Fibroblast of the aortic adventitia (primary cell): ENCODE data around the gene MMP17. TPM values are rescaled to one million over a fixed set of nuclear protein-coding genes. Genes with fewer than 3 reads are reported as not detected.

Source experiments
- DNase-seq: peaks from one replicate; pipeline ENCODE4 v3.0.0-alpha.2; 2010; ENCODE audit warnings: low read depth
- H3K4me3 ChIP-seq: 2 replicates; pipeline ENCODE4 v1.5.1; 2011; ENCODE audit warnings: low read depth, mild to moderate bottlenecking, control low read depth, low read length, moderate library complexity
- small RNA-seq: library from RNA; depleted of rRNA; stranded (forward); fragments of <200 nt; gene quantifications from one replicate; pipeline ENCODE3, GENCODE V24; 2012
- total RNA-seq: library from RNA; depleted of rRNA; stranded (reverse); fragments of >200 nt; gene quantifications from 2 replicates; pipeline ENCODE4 v1.2.3, GENCODE V29; 2012; ENCODE audit warnings: low replicate concordance
- TF ChIP-seq, protein P1 (sequence below): IDR thresholded peaks from 2 replicates; pipeline ENCODE4 v1.5.1; 2011; ENCODE audit warnings: mild to moderate bottlenecking, low read length, control low read depth, inconsistent platforms; ENCODE audit not compliant: insufficient read depth

The MMP17 gene
- total RNA-seq, 1 donor: 5.6 TPM

DNA sequence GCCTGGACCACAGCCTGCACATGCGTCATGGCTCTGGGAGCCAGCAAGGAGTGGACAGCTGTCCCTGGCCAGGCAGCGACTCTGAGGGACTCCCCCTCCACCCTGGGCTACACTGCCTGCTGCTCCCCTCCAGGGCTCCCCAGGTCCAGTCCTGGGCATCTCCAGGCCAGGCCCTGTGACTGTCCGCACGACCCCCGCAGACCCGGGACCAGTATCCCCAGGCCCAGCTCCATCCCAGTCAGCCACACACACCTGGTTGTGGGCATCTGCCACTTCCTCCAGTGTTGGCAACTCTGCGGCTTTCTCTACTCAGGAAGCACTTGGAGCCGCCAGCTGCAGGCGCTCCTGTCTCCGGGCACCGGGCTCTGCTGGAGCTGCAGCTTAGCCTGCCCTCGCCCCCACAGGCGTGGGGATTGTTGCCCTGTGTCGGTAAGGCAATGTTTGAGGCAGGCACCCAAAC lies 68.6 kb downstream of the MMP17 start:
- no peak for DNase-seq
- TF ChIP-seq, protein P1, sequence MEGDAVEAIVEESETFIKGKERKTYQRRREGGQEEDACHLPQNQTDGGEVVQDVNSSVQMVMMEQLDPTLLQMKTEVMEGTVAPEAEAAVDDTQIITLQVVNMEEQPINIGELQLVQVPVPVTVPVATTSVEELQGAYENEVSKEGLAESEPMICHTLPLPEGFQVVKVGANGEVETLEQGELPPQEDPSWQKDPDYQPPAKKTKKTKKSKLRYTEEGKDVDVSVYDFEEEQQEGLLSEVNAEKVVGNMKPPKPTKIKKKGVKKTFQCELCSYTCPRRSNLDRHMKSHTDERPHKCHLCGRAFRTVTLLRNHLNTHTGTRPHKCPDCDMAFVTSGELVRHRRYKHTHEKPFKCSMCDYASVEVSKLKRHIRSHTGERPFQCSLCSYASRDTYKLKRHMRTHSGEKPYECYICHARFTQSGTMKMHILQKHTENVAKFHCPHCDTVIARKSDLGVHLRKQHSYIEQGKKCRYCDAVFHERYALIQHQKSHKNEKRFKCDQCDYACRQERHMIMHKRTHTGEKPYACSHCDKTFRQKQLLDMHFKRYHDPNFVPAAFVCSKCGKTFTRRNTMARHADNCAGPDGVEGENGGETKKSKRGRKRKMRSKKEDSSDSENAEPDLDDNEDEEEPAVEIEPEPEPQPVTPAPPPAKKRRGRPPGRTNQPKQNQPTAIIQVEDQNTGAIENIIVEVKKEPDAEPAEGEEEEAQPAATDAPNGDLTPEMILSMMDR: no peak
- H3K4me3 ChIP-seq: peak overlapping the region; percentile 39

DNA sequence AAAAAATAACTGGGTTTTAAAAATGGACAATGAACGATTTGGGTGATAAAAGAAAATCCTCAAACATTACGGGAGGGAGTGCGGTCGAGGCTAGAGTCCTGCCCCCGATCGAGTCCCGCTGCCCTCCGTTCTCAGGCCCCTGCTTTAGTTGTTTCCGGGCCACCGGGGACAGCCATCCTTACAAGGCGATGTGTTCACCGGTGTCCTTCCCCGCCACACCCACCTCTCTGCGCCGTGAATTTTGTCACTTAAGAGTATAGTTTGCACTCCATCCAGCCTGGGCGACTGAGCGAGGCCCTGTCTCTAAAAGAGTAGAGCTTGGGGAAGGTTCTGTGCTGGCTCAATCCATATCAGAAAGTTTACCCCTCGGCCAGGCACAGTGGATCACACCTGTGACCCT lies 69.1 kb downstream of the MMP17 start:
- DNase-seq: no peak
- TF ChIP-seq, protein P1: no peak
- H3K4me3 ChIP-seq: no peak overlapping the region

DNA sequence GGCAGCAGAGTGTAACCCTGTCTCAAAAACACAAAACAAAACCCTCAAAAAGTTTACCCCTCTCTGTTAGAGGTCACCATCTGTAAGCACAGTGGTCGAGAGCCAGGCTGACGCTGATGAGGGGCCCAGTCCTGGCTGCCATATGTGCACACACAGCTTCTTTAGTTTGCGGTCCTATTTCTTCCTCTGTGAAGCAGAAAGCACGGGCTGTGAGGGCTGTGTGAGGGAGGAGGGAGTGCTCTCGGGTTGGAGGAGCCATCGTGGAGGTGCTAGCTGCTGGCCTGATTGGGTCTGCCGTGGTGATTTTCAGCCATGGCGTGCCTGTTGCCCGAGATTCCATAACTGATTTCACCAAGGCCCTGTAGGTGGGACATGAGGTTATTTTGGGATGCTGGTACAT lies 69.7 kb downstream of the MMP17 start:
- TF ChIP-seq, protein P1: no peak
- no peak for DNase-seq
- no peak overlapping the region for H3K4me3 ChIP-seq

DNA sequence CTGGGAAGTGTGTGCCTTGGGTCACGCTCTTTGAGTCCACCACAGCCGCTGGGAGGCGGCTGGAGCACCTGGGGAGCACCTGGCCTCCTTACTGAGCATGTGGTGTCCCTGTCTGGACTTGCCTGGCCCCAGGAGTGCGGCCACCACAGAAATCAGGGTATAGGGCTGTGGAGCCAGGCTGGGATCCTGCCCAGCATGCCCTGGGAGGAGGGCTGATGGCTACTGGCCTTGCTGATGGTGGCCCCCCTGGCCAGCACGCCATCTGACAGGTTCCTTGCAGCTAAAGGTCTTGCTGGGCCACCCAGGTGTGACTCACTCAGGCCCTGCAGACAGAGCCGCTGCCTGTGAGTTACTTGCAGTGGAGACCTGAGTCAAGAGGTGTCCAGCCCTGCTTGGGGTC lies 72.2 kb downstream of the MMP17 start:
- no peak overlapping the region for H3K4me3 ChIP-seq
- DNase-seq: no peak
- TF ChIP-seq, protein P1: no peak

Small RNA genes within 50 kb of the gene (small RNA-seq; reads per million reads assigned to genes)
- gene RNA5SP378: not detected
- not detected for gene RNU6-1017P

Other genes with a start within 250 kb of the MMP17 start
- 27.0 and 32.1 TPM in 2 replicates for gene SFSWAP, start 117.3 kb upstream of the MMP17 start, total RNA-seq
- gene ULK1, start 66.2 kb downstream of the MMP17 start, total RNA-seq: 9.1 and 21.2 TPM in 2 replicates
- 4.3 and 9.3 TPM in 2 replicates for gene PUS1, start 100.9 kb downstream of the MMP17 start, total RNA-seq
- 11.4 and 14.7 TPM in 2 replicates for gene EP400, start 121.5 kb downstream of the MMP17 start, total RNA-seq